ENCODE data around the gene PRKX.
"Not testable (repeated sequence)": the region's sequence is repeated elsewhere in the genome, so short reads cannot be mapped to it uniquely, and the experiment has no call there.

- TF ChIP-seq, protein P1, sequence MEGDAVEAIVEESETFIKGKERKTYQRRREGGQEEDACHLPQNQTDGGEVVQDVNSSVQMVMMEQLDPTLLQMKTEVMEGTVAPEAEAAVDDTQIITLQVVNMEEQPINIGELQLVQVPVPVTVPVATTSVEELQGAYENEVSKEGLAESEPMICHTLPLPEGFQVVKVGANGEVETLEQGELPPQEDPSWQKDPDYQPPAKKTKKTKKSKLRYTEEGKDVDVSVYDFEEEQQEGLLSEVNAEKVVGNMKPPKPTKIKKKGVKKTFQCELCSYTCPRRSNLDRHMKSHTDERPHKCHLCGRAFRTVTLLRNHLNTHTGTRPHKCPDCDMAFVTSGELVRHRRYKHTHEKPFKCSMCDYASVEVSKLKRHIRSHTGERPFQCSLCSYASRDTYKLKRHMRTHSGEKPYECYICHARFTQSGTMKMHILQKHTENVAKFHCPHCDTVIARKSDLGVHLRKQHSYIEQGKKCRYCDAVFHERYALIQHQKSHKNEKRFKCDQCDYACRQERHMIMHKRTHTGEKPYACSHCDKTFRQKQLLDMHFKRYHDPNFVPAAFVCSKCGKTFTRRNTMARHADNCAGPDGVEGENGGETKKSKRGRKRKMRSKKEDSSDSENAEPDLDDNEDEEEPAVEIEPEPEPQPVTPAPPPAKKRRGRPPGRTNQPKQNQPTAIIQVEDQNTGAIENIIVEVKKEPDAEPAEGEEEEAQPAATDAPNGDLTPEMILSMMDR (IDR thresholded peaks at IDR 0.05; ENCODE audit: poor library complexity) = not testable (repeated sequence)
- not testable (repeated sequence) for TF ChIP-seq EZH2phosphoT487 (IDR thresholded peaks at IDR 0.05; ENCODE audit: low read depth, severe bottlenecking, unreplicated experiment); EZH2 (IDR thresholded peaks at IDR 0.05; ENCODE audit: borderline replicate concordance)
Observed at GRCh38 chrX:3639858-3640631, 73.4 kb downstream of the PRKX start.

Measured in hepatocyte (in vitro differentiated cells).